BE2C (cell line): Measurements from ENCODE around the gene FRG2.
"Not testable (repeated sequence)": the region's sequence is repeated elsewhere in the genome, so short reads cannot be mapped to it uniquely, and the experiment has no call there.

Experiments
- DNase-seq: peaks from one replicate; pipeline ENCODE4 v3.0.0-alpha.2; 2020
- H3K27me3 ChIP-seq: fragments of 250-450 bp; sonication (Bioruptor Pico); 2 replicates; pipeline ENCODE4 v1.5.1; 2020; ENCODE audit warnings: mild to moderate bottlenecking
- H3K36me3 ChIP-seq: fragments of 250-450 bp; sonication (Bioruptor Pico); 2 replicates; pipeline ENCODE4 v1.5.1; 2020; ENCODE audit warnings: mild to moderate bottlenecking
- H3K4me1 ChIP-seq: fragments of 250-450 bp; sonication (Bioruptor Pico); 2 replicates; pipeline ENCODE4 v1.5.1; 2020
- H3K4me3 ChIP-seq: 2 replicates; pipeline ENCODE4 v1.5.1; 2011; ENCODE audit warnings: low read depth, low read length
- H3K9me3 ChIP-seq: fragments of 250-450 bp; sonication (Bioruptor Pico); 2 replicates; pipeline ENCODE4 v1.5.1; 2020
- CTCF ChIP-seq: IDR thresholded peaks from 2 replicates; pipeline ENCODE4 v1.5.1; 2012; ENCODE audit warnings: mild to moderate bottlenecking, low read depth, low read length

The FRG2 gene

GRCh38 chr4:189981970-189982369 lies 45.1 kb downstream of the FRG2 start:
- Histone ChIP-seq H3K27me3 (no peaks in the 10 kb centered on the region), H3K36me3 (no peaks in the 10 kb centered on the region), H3K4me3 (no peak overlapping the region), H3K9me3 (no peaks in the 10 kb centered on the region), H3K4me1 (no peaks in the 10 kb centered on the region)
- no peak for DNase-seq
- TF ChIP-seq CTCF = no peak

- not testable (repeated sequence) for DNase-seq, H3K4me3 ChIP-seq, H3K36me3 ChIP-seq, H3K27me3 ChIP-seq, H3K9me3 ChIP-seq, H3K4me1 ChIP-seq
- peak; percentile 10; the same call in 1 of the 2 replicates for TF ChIP-seq CTCF
Measured at GRCh38 chr4:189980292-189980691, 46.8 kb downstream of the FRG2 start.

GRCh38 chr4:189979196-189980047 lies 47.6 kb downstream of the FRG2 start:
- no peak for TF ChIP-seq CTCF
- DNase-seq = no peak
- H3K27me3 ChIP-seq = no peaks in the 10 kb centered on the region
- no peaks in the 10 kb centered on the region for H3K9me3 ChIP-seq
- H3K36me3 ChIP-seq = no peaks in the 10 kb centered on the region
- no peak overlapping the region for H3K4me3 ChIP-seq
- no peaks in the 10 kb centered on the region for H3K4me1 ChIP-seq
